ENCODE results near the gene RGS14. TPM values are rescaled to one million over a fixed set of nuclear protein-coding genes. Genes with fewer than 3 reads are reported as not detected.

Gene RGS14, protein sequence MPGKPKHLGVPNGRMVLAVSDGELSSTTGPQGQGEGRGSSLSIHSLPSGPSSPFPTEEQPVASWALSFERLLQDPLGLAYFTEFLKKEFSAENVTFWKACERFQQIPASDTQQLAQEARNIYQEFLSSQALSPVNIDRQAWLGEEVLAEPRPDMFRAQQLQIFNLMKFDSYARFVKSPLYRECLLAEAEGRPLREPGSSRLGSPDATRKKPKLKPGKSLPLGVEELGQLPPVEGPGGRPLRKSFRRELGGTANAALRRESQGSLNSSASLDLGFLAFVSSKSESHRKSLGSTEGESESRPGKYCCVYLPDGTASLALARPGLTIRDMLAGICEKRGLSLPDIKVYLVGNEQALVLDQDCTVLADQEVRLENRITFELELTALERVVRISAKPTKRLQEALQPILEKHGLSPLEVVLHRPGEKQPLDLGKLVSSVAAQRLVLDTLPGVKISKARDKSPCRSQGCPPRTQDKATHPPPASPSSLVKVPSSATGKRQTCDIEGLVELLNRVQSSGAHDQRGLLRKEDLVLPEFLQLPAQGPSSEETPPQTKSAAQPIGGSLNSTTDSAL
- 10 to 100 TPM in 1 of 8 experiments, 1 to 10 TPM in 7; 2.3 to 23.9 (median 4.7) TPM for total RNA-seq

DNA sequence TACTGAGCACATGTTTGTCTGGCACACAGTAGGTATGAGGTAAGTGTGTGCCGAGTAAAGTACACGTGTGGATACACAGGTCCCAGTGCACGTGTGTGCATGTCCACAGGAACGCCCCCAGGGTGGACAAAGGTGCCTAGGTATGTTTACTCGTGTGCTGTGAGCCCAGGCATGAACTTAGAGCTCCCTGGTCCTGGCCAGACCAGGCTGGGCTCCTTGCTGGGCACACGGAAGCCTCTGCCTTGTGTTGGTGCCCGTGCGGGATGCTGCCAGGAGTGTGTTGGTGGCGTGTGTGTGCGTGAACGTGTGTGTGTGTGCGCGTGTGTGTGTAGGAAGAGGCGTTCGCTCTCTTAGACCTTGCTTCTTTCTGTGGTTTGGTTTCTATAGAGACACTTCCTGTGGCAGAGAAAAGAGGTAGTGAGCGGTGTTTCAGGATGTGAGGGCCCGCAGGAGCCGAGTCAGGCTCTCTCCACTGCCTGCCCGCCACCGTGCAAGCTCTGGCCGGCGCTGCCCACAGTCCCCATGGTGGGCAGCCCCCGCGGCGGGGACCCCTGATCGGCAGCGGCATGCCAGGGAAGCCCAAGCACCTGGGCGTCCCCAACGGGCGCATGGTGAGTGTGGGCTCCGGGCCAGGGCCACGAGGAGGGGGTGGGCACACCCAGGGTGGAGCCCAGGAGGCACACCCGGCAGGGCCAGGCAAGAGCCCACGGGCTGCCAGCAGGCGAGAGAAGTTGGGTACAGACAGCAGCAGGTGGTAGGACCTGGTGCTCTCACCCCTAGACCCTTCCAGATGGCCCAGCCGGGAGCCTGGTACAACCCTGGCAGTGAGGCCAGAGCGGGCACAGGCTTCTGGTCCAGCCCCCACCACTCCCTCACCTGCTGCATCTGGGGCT lies at the start of gene RGS14:
Gene RGS14, plus strand, starts transcription at position 466 of the 893 bp plus-strand sequence. Its CDS starts 101 bp downstream, at position 567.
- ATAC-seq (replicated peaks in 6 of 8) = peak; percentile 14 to 60 (median 46)
- Histone ChIP-seq H3K4me1 (replicated peaks in 1 of 2) (peaks cover 0 to 4% of the 10 kb centered on the region in 2 donors), H3K4me3 (no peak within 1 kb of the TSS), H3K27ac (no peak within 1 kb of the TSS)
- 36 to 80% (median 57%) methylated on average over 3 to 23 of the region's 37 CpGs; no CpG with 5 or more reads in 4 of the 10 experiments for WGBS, 10 experiments
- in situ Hi-C loops (cut with MboI; ENCODE audit: low pct_unique_long_range_greater_than_20kb in 2 of 9, low sequenced_read_pairs in 9 of 9, unreplicated experiment in 9 of 9) = no loop called here

DNA sequence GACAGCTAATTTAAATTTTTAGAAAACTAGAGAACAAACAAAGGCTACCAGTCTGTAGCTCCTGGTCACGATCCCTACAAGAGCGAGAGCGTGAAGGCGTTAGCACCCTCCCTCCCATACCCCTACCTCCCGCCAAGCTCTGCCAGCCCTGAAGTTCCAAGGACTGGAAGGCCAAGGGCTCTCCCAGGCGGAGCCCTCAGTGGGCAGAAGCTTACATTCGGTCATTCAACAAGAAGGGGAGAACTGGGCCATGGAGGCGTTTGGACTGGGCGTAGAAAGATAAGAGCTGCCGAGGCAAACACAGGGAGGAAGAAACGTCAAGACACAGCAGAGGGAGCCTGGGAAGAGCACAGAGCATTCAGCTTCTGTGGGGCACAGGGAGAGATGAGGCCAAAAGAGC lies 49.0 kb upstream of the RGS14 start:
- Histone ChIP-seq H3K4me3 (no peak overlapping the region), H3K27ac (no peak overlapping the region), H3K4me1 (replicated peaks in 1 of 2) (peaks cover 10 to 11% of the 10 kb centered on the region in 2 donors)
- 85 to 100% (median 93%) methylated on average over 1 to 7 of the region's 11 CpGs; no CpG with 5 or more reads in 3 of the 10 experiments for WGBS, 10 experiments
- in situ Hi-C loops (cut with MboI; ENCODE audit: low pct_unique_long_range_greater_than_20kb in 2 of 9, low sequenced_read_pairs in 9 of 9, unreplicated experiment in 9 of 9) = no loop called here
- no peak for ATAC-seq (replicated peaks in 6 of 8)

DNA sequence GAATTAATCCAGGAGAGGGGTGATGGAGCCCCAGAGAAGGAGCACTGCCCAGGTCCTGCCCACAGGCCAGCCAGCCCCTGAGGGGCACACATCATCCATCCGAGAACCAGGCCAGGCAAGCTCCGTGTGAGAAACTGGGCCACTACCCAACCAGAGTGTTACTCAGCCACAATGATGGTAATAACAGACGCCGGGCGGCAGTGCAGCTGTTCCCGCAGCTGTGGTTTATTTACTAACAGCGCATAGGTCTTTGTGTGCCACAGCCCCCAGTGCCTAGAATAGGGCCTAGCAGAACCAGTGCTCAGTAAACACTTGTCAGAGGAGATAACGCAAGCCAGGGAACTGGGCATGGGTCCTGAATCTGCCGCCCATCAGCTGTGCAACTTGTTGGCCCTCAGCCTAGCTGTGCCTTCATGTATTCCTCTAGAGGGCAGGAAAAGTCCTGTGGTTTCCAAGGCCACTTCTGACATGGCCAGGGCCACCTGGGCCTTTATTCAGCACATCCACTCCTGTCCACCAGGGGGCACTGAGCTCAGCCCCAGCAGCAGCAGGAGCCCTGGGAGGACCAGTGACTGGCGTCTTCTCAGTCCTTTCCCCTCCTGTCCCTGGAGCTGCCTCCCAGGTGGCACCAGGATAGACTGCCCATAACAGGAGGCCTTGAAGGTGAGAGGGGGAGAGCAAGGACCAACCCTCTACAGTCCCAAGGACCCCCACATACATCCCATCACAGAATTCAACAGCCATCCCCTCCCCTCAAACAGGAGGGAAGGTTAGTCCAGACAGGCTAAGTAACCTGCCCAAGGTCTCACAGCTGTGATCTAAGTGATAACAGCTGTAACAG lies 48.2 kb upstream of the RGS14 start:
- Histone ChIP-seq H3K27ac (no peak overlapping the region), H3K4me1 (replicated peaks in 1 of 2) (peaks cover 6 to 9% of the 10 kb centered on the region in 2 donors), H3K4me3 (no peak overlapping the region)
- ATAC-seq (replicated peaks in 6 of 8) = peak in 3 of 8 experiments; percentile 7 to 16 (median 13)
- in situ Hi-C loops (cut with MboI; ENCODE audit: low pct_unique_long_range_greater_than_20kb in 2 of 9, low sequenced_read_pairs in 9 of 9, unreplicated experiment in 9 of 9) = no loop called here
- 40 to 100% (median 80%) methylated on average over 2 to 6 of the region's 10 CpGs; no CpG with 5 or more reads in 7 of the 10 experiments for WGBS, 10 experiments

DNA sequence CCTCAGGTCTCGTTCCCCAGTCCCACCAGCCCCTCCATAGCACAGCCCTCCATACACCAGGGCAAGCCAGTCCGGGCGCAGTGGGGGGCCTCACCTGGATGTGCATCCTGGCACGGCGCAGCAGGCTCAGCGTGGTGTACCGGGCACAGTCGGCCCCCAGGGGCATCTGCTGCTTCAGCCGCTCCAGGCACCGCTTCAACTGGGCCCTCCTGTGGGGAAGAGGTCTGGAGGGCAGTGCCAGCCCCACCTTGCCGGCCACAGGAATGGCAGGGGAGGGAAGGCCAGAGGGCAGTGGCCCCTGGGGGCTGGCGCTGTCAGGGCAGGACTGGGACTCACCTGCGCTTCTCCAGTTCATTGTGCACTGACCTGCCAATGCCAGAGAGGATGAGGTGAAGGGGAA lies 47.4 kb upstream of the RGS14 start:
- in situ Hi-C loops (cut with MboI; ENCODE audit: low pct_unique_long_range_greater_than_20kb in 2 of 9, low sequenced_read_pairs in 9 of 9, unreplicated experiment in 9 of 9) = no loop called here
- Histone ChIP-seq H3K27ac (no peak overlapping the region), H3K4me1 (replicated peaks in 1 of 2) (peaks cover 1 to 4% of the 10 kb centered on the region in 2 donors), H3K4me3 (peak overlapping the region in 1 of 5 donors; percentile 44)
- 70 to 100% (median 95%) methylated on average over 1 to 5 of the region's 13 CpGs; no CpG with 5 or more reads in 4 of the 10 experiments for WGBS, 10 experiments
- no peak for ATAC-seq (replicated peaks in 6 of 8)

DNA sequence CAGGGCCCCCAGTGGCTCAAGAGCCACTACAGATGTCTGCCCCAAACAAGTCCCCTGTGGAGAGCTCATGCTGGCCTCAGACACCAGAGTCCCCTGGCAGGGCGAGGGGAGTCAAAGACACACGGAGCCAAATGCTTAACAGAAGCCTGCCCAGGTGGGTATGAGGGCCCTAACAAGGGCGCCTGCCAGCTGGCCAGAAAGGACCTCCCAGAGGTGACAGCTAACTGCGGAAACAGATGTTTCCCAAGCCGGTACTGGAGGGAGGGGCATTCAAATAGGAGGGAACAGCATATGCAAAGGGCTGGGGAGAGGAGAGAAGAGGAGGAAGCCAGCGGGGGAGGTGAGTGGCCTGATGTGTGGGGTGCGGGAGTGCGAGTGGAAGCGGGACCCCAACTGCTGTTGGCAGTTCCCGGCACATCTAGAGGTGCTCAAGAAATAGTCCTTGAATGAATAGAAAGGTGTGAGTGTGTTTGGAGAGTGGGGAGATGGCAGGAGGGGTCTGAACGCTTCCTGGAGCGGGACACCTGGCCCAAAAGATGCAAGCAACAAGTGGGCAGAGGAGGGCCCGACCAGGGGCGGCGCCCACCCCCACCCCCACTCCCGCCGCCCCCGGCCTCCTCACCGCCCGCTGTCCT lies 46.9 kb upstream of the RGS14 start:
- ATAC-seq (replicated peaks in 6 of 8) = peak in 3 of 8 experiments; percentile 5 to 27 (median 10)
- in situ Hi-C loops (cut with MboI; ENCODE audit: low pct_unique_long_range_greater_than_20kb in 2 of 9, low sequenced_read_pairs in 9 of 9, unreplicated experiment in 9 of 9) = no loop called here
- H3K4me1 ChIP-seq (replicated peaks in 1 of 2) = peaks cover 0 to 4% of the 10 kb centered on the region in 2 donors
- no peak overlapping the region for H3K27ac ChIP-seq
- H3K4me3 ChIP-seq = peak overlapping the region in 3 of 5 donors; percentile 39 to 44 (median 40)
- WGBS, 10 experiments = 0 to 23% (median 6%) methylated on average over 1 to 6 of the region's 20 CpGs; no CpG with 5 or more reads in 7 of the 10 experiments

DNA sequence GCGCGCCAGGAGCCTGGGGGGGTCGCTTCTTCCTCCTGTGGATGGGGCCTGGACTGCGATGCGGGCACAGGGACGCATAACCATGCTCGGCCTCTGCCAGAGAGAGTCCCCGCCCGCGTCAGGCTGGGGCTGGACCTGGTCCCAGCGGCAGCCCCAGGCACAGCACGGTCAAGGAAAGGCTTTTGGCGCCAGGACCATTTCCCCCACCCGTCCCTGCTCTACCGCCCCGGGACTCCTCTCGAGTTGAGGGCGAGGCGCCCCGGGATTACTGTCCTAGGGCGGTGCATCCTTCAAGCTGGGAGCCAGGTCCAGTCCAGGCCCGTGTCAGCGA lies 46.4 kb upstream of the RGS14 start:
- H3K4me3 ChIP-seq = peak overlapping the region; percentile 39 to 46 (median 44)
- H3K4me1 ChIP-seq (replicated peaks in 1 of 2) = peaks cover 0 to 4% of the 10 kb centered on the region in 2 donors
- 0% methylated on average over 2 of the region's 23 CpGs; no CpG with 5 or more reads in 9 of the 10 experiments for WGBS, 10 experiments
- in situ Hi-C loops (cut with MboI; ENCODE audit: low pct_unique_long_range_greater_than_20kb in 2 of 9, low sequenced_read_pairs in 9 of 9, unreplicated experiment in 9 of 9) = no loop called here
- no peak overlapping the region for H3K27ac ChIP-seq
- peak in 6 of 8 experiments; percentile 2 to 38 (median 13) for ATAC-seq (replicated peaks in 6 of 8)

DNA sequence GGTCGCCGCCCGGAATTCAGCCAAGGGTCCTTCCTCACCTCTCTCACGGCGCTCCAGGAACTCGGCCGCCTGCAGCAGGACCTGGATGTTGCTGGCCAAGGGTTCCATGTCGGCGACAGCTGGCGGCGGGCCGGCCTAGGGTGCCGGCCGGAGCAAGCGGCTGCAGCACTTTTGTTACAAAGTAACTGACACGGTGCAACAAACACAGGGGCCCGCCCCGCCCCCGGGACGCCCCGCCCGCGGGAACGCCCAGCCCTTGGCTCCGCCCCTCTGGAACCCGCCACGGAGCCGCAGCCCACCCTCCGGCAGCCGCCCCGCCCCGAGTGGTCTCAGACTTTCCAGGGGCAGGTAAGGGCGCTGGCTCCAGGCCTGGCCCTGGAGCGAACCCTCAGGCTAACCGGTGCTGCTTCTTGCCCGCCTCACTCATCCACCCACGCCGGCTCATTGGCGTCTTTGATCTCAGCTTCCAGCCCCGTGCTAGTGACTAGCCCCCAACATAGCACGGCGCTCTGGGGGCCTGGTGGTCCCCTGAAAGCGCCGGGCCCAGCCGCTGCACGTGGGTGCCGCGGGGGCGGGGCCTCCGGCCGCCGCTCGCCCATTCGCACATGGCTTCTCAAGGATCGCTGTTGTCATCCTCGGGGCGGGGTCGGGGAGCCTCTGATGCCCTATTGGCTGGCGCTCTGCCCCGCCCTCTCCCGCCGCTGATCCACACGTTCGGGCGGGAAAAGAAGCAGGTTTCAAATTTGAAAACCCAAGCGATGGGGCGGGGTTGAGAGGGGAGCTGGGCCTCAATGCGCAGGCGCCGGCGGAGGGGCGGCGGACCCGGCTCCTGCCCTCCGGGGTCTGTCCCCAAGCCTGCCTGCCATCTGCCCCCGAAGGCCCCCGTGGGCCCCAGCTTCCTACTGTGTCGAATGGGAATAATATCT lies 45.7 kb upstream of the RGS14 start, which contains the start of gene MXD3:
Gene MXD3, minus strand, starts transcription at position 176 of the 926 bp plus-strand sequence. Its CDS starts 68 bp downstream, at position 108.
- 0 to 2% methylated on average over 8 to 23 of the region's 78 CpGs; no CpG with 5 or more reads in 8 of the 10 experiments for WGBS, 10 experiments
- peak within 1 kb of the TSS in 1 of 2 donors; percentile 5 for H3K27ac ChIP-seq
- in situ Hi-C loops (cut with MboI; ENCODE audit: low pct_unique_long_range_greater_than_20kb in 2 of 9, low sequenced_read_pairs in 9 of 9, unreplicated experiment in 9 of 9) = no loop called here
- peak within 1 kb of the TSS; percentile 39 to 46 (median 44) for H3K4me3 ChIP-seq
- H3K4me1 ChIP-seq (replicated peaks in 1 of 2) = peaks cover 0 to 4% of the 10 kb centered on the region in 2 donors
- ATAC-seq (replicated peaks in 6 of 8) = peak; percentile 74 to 92 (median 88)

DNA sequence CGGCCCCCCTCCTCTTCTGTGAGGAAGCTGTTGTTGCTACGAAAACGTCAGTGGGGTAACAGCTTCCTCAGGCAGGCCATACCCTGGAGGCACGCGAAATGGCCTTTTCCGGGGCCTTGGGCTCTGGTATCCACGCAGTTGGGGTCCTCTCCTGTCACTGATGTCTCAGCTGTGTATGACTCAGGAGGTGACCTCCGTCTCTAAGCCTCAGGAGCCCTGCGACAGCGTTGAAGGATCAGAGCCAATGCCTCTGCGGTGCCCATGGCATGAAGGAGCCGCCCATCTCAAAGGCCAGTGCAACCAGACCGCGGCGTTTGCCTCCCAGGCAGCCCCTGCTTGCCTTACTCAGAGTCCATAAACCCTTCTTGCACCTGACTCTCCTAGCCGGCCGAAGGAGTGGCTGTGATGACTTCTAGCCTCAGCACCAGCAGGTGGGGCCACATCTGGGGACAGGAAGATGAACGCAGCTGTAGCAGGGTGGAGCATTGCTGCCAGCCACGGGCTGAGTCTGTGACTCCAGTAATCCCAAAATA lies 45.0 kb upstream of the RGS14 start:
- in situ Hi-C loops (cut with MboI; ENCODE audit: low pct_unique_long_range_greater_than_20kb in 2 of 9, low sequenced_read_pairs in 9 of 9, unreplicated experiment in 9 of 9) = no loop called here
- Histone ChIP-seq H3K4me3 (peak overlapping the region; percentile 39 to 46 (median 44)), H3K4me1 (replicated peaks in 1 of 2) (peaks cover 0 to 4% of the 10 kb centered on the region in 2 donors), H3K27ac (peak overlapping the region in 1 of 2 donors; percentile 5)
- 0 to 50% (median 12%) methylated on average over 1 to 11 of the region's 19 CpGs; no CpG with 5 or more reads in 3 of the 10 experiments for whole genome bisulfite sequencing, 10 experiments
- ATAC-seq (replicated peaks in 6 of 8) = peak in 6 of 8 experiments; percentile 1 to 4 (median 2)

DNA sequence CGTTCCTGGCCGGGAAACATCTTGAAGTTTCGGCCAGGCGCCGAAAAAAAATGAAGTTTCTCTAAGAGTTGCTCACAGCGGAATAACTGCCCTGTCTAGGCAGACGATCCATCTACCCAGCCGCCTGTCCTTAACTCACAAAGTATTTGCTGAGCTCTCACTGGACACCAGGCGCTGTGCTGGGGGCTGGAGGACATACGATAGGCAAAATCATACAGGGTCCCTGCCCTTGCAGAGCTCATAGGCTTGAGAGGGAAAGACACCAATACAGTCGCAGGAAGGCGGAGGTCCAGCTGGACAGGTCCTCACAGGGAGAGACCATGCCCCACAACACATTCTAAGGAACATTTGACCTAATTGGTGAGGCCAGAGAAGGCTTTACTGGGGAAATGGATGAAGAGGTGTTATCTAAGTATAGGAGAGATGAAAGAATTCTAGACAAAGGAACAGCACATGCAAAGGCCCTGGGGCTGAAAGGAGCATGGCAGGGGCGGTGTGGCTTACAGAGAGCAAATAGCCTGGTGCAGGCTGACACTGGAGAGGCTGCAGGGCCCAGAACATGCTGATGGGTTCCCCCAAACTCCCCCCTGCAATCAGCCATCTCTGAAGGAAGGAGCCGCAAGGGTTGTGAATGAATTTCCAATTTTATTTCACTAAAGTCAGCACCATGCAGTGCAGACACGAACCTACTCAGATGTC lies 44.0 kb upstream of the RGS14 start:
- in situ Hi-C loops (cut with MboI; ENCODE audit: low pct_unique_long_range_greater_than_20kb in 2 of 9, low sequenced_read_pairs in 9 of 9, unreplicated experiment in 9 of 9) = no loop called here
- no peak overlapping the region for H3K4me3 ChIP-seq
- 96 to 100% (median 99%) methylated on average over 2 to 10 of the region's 15 CpGs; no CpG with 5 or more reads in 6 of the 10 experiments for WGBS, 10 experiments
- H3K27ac ChIP-seq = no peak overlapping the region
- ATAC-seq (replicated peaks in 6 of 8) = no peak
- H3K4me1 ChIP-seq (replicated peaks in 1 of 2) = peaks cover 0 to 4% of the 10 kb centered on the region in 2 donors

All from motor neuron (in vitro differentiated cells).